Pons (tissue), 1 donor: ENCODE measurements around the gene CORO7.

ENCODE experiments used
- DNase-seq: peaks from one replicate; pipeline ENCODE4 v3.0.0-alpha.2; 2016; ENCODE audit warnings: low spot score

The CORO7 gene

GRCh38 chr16:4322121-4323052, 94.0 kb downstream of the CORO7 start:
- DNase-seq: no peak

- DNase-seq: no peak
Measured at GRCh38 chr16:4321286-4322120, 94.9 kb downstream of the CORO7 start.

- DNase-seq: no peak
Measured at GRCh38 chr16:4320571-4321137, 95.7 kb downstream of the CORO7 start.

DNA sequence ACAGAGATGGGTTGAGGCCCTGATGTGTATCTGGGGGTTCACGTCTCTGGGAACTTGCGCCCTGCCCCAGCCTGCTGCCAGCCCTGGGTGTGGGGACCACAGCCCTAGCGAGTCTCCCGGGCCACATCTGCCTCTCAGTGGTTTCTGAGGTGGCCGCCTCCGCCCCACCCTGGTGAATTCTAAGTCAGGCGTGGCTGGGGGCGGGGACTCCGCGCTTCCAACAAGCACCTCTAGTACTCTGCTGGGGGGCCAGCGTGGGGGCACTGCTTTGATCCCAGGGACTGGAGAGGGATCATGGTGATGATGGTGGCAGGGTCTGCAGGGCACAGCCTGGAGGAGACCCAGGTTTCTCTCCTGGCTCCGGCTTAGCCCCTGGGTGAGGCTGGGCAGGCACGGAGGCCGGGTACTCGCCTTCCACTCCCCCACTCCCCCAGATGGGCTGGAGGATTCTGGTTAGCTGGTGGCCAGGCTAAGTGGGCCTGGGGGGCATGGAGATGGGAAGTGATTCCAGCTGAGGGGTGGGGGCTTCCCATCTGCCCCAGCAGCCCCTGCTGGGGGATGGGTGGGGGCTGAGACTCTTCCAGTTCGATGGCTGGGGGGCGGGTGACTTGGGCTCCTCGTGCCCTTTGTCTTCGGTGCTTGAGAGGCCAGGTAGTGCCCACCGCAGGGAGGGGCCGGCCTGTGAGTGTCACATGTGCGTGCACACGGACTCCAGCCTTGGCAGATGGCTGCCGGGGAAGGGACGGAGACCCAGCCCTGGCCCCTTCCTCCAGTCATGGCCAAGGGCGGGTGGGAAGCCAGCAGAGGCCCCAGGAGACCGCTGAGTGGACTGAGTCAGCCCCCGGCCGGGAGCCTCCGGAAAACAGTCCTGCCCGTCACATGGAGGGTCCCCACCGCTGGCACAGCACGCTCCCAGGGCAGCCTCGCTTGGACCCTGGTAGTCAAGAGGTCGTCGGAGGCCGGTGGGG, 96.7 kb downstream of the CORO7 start:
- DNase-seq: no peak

DNA sequence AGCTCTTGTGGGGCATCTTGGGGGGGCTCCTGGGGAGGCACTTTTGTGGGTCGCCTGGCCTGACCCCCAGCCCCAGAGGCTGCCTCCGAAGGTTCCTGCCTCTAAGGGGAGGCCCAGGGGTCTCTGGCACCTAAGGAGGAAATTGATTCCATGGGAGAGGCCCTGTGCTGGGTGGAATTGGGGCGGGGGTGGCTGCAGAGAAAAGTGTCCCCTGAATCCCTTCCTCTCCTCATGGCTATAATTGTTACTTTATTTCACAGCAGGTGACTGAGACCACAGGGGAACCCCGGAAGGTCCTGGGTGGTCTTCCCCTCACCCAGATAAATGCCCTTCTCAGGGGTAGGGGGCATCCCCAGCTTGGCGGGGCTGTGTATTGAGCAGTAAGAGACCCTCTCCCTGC, 97.4 kb downstream of the CORO7 start:
- DNase-seq: no peak

GRCh38 chr16:4318451-4318910, 97.9 kb downstream of the CORO7 start:
- DNase-seq: no peak

GRCh38 chr16:4317532-4318450, 98.6 kb downstream of the CORO7 start:
- DNase-seq: no peak

DNA sequence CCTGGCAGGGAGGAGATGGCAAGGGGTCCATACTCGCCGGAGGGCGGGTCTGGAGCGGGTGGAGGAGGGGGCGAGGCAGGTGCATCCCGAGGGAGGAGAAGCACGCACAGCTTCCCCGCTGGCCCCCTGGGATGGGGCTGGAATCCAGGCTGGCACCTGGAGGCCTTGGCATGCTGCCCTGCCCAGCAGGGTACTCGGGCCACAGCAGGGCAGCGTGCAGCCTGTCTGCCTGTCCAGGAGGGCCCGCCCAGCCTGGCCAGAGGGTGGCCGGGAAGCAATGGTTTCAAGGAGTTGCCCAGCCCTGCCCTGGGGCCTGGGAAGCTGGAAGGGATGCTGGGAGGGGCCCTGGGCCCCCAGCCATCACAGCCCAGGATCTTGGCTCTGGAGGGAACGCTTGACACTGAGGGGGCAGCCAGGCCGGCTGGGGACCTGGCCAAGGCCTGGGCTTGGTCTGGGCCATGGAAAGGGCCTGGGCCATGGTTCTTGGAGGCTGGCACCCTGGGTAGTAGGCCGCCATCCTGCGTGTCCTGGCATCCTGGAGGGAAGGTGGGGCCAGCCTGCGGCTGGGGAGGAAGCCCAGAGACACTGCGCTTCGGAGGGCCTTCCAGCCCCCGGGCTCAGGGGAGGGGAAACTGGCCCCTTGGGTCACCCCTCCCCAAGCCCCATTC, 99.4 kb downstream of the CORO7 start:
- no peak for DNase-seq

DNA sequence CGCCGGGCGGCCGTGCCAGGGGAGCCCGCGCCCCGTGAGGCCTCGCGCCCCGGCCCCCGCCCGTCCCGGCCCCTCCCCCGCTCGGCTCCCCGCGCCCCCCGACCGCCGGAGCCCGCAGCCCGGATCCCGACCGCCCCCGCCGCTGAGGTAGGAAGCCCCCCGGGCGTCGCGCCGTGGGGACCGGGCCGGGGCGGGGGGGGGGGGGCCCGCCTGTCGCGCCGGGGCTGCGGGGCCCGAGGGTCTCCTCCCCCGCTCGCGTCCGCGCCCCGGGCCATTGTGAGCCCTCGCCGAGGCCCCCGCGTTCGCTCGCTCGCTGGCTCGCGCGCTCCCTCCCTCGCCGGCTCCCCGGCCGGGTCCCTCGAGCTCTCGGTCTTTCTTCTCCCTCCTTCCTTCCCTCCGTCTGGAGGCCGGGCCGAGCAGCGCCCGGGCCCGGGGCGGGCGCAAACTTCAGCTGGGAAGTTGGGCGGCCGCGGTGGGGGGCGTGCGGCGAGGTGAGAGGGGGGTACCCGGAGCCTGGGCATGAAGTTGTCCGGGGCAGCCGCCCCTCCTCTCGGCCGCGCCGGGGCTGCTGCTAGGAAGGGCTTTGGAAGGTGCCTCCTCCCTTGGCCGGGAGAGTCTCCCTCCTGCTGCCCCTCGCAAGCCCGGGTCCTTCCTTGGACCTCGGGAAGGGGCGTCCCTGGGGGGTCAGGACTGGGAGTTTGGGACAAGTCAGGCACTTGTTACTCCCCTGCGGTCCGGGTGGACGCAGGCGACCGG, 100.1 kb downstream of the CORO7 start:
- DNase-seq: no peak

DNA sequence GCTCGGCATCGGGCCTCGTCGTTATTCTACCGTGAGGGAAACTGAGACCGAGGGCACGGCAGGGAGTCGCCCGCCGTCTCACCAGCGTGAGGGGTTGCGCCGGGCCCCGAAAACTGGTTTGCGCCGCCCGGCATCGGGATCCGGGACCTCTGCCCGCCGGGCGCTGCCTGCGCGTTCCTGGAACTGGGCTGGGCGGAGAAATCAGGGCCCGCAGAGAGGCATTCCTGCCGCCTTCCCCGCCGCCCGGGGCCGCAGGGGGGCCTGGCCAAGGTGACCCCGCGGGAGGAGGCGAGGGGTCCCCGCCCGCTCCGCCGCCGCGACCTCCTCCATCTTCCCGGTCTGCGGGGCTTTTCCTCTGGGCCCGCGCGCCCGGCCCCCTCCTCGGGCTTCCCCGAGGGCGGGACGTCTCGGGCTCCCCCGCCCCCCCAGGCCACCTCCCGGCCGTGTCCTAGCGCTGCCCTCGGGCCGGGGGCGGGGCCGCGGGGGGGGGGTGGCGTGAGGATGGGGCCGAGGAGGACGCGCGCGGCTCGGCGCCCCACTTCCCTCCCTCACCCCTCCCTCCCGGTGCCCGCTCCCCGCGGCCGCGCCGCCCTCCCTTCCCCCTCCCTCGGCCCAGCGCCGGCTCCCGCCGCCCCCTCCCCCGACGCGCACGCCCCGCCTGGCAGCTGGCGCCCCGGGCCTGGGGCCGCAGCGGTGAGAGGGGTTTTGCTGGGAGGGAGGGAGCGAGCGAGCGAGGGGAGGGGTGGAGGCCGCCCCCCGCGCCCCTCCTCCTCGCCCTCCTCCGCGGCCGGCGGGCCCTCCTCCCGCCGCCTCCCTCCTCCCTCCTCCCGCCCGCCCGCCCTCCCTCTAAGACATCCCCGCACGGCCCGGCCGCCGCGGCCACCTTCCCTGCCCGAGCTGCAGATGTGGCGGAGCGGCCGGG, 100.9 kb downstream of the CORO7 start, which contains the start of gene GLIS2:
TSS of gene GLIS2 (plus strand) at position 882 of the 922 bp plus-strand sequence. CDS start 16,214 bp downstream, outside the sequence.
- no peak for DNase-seq

GRCh38 chr16:4314532-4315185, 101.7 kb downstream of the CORO7 start:
- DNase-seq: no peak

- DNase-seq: no peak
Measured at GRCh38 chr16:4313563-4314531, 102.5 kb downstream of the CORO7 start.

DNA sequence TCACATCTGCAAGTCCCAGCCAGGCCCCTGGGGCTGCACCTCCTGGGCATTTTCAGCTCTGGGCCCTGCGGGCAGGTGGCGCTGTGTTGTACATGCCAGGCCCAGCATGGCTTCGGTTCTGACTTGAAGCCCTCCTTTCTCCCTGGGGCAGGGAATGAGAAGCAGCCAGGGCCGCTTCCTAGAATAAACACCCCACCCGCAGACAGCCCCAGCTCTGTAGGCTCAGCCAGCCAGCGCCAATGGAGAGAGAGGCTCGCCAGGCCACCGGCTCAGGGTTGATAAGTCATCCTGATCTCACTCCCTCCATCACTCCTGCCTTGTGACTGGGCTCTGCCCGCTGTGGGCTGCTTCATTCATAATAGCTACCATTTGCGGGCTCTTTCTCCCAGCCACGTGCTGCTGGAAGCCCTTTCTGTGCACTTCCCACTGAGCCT, 106.5 kb downstream of the CORO7 start:
- DNase-seq: no peak

- DNase-seq: no peak
Measured at GRCh38 chr16:4309102-4309832, 107.1 kb downstream of the CORO7 start.
